ENCODE data around the gene INPP1. TPM values are rescaled to one million over a fixed set of nuclear protein-coding genes. Genes with fewer than 3 reads are reported as not detected.

The INPP1 gene
- total RNA-seq, 3 donors from 2014 or later = 31.3 to 37.7 (median 36.3) TPM

GRCh38 chr2:190325588-190325987 is 17.8 kb upstream of the INPP1 start:
- TF ChIP-seq CTCF (IDR thresholded peaks at IDR 0.05) = no peak
- ATAC-seq (no peak), DNase-seq (no peak)
- Histone ChIP-seq H3K9me3 (no peaks in the 10 kb centered on the region), H3K36me3 (ENCODE audit: low read depth) (no peaks in the 10 kb centered on the region), H3K4me1 (ENCODE audit: low read depth) (no peaks in the 10 kb centered on the region), H3K4me3 (no peak overlapping the region)
- intact Hi-C loops (cut with DNase I, micrococcal nuclease) = no loop called here

- H3K4me3 ChIP-seq = no peak overlapping the region
Observed at GRCh38 chr2:190327867-190328572, 15.4 kb upstream of the INPP1 start.

GRCh38 chr2:190328573-190329147 is 14.7 kb upstream of the INPP1 start:
- no peak overlapping the region for H3K4me3 ChIP-seq
- no peak for TF ChIP-seq CTCF (IDR thresholded peaks at IDR 0.05)
- intact Hi-C loops (cut with DNase I, micrococcal nuclease) = no loop called here
- no peaks in the 10 kb centered on the region for H3K9me3 ChIP-seq
- H3K4me1 ChIP-seq (ENCODE audit: low read depth) = no peaks in the 10 kb centered on the region
- DNase-seq (no peak), ATAC-seq (no peak)
- H3K36me3 ChIP-seq (ENCODE audit: low read depth) = no peaks in the 10 kb centered on the region

More at GRCh38 chr2:190327867-190328572, 15.4 kb upstream of the INPP1 start:
- no peak for TF ChIP-seq CTCF (IDR thresholded peaks at IDR 0.05)
- DNase-seq (no peak), ATAC-seq (no peak)
- Histone ChIP-seq H3K36me3 (ENCODE audit: low read depth) (no peaks in the 10 kb centered on the region), H3K4me1 (ENCODE audit: low read depth) (no peaks in the 10 kb centered on the region), H3K9me3 (no peaks in the 10 kb centered on the region)
- intact Hi-C loops (cut with DNase I, micrococcal nuclease) = no loop called here

GRCh38 chr2:190333395-190333794 is 10.0 kb upstream of the INPP1 start:
- no peaks in the 10 kb centered on the region for H3K36me3 ChIP-seq (ENCODE audit: low read depth)
- DNase-seq (no peak), ATAC-seq (no peak)
- no peaks in the 10 kb centered on the region for H3K9me3 ChIP-seq
- no peak for TF ChIP-seq CTCF (IDR thresholded peaks at IDR 0.05)
- intact Hi-C loops (cut with DNase I, micrococcal nuclease) = no loop called here
- H3K4me1 ChIP-seq (ENCODE audit: low read depth) = peaks cover 5% of the 10 kb centered on the region
- no peak overlapping the region for H3K4me3 ChIP-seq

GRCh38 chr2:190333928-190334327 is 9.5 kb upstream of the INPP1 start:
- peaks cover 5% of the 10 kb centered on the region for H3K4me1 ChIP-seq (ENCODE audit: low read depth)
- ATAC-seq (peak; percentile 16), DNase-seq (no peak)
- intact Hi-C loops (cut with DNase I, micrococcal nuclease) = no loop called here
- no peak for TF ChIP-seq CTCF (IDR thresholded peaks at IDR 0.05)
- H3K4me3 ChIP-seq = no peak overlapping the region
- H3K9me3 ChIP-seq = no peaks in the 10 kb centered on the region
- no peaks in the 10 kb centered on the region for H3K36me3 ChIP-seq (ENCODE audit: low read depth)
